Measurements from ENCODE around the gene DNAJC7. TPM values are rescaled to one million over a fixed set of nuclear protein-coding genes. Genes with fewer than 3 reads are reported as not detected.

Gene DNAJC7
- total and polyA plus RNA-seq, 2 donors from 2014 or later = 88.1 to 141 TPM

- Histone ChIP-seq H3K36me3 (ENCODE audit: control insufficient read depth in 2 of 3, insufficient read depth in 3 of 3, low read length in 3 of 3) (no peaks in the 10 kb centered on the region), H3K4me1 (ENCODE audit: control insufficient read depth in 2 of 3, insufficient read depth in 2 of 3, low read depth in 1 of 3, low read length in 3 of 3) (no peaks in the 10 kb centered on the region), H3K9me3 (ENCODE audit: control insufficient read depth in 2 of 3, insufficient read depth in 1 of 3, low read length in 3 of 3) (no peaks in the 10 kb centered on the region), H3K4me3 (ENCODE audit: low read length in 3 of 3) (no peak overlapping the region), H3K27me3 (ENCODE audit: control insufficient read depth, insufficient read depth, low read length) (no peaks in the 10 kb centered on the region), H3K27ac (ENCODE audit: low read depth in 2 of 2, low read length in 2 of 2) (no peak overlapping the region), H3K9ac (ENCODE audit: low read length in 3 of 3) (no peak overlapping the region)
- DNase-seq (no peak), FAIRE-seq (no peak)
- no peak for TF ChIP-seq CTCF (IDR thresholded peaks at IDR 0.05; ENCODE audit: borderline replicate concordance, extremely low read depth, insufficient read depth)
- intact Hi-C loops (cut with DNase I) = no loop called here
Measured at GRCh38 chr17:42031584-42031983, 14.3 kb upstream of the DNAJC7 start.

GRCh38 chr17:42028791-42029127 lies 11.5 kb upstream of the DNAJC7 start:
- H3K4me3 ChIP-seq (ENCODE audit: low read length in 3 of 3) = no peak overlapping the region
- no peak overlapping the region for H3K9ac ChIP-seq (ENCODE audit: low read length in 3 of 3)
- no peak for TF ChIP-seq CTCF (IDR thresholded peaks at IDR 0.05; ENCODE audit: borderline replicate concordance, extremely low read depth, insufficient read depth)
- H3K4me1 ChIP-seq (ENCODE audit: control insufficient read depth in 2 of 3, insufficient read depth in 2 of 3, low read depth in 1 of 3, low read length in 3 of 3) = peaks cover 0 to 6% (median 0%) of the 10 kb centered on the region in 3 donors
- no peak overlapping the region for H3K27ac ChIP-seq (ENCODE audit: low read depth in 2 of 2, low read length in 2 of 2)
- H3K36me3 ChIP-seq (ENCODE audit: control insufficient read depth in 2 of 3, insufficient read depth in 3 of 3, low read length in 3 of 3) = peaks cover 0 to 7% (median 5%) of the 10 kb centered on the region in 3 donors
- no peak for FAIRE-seq
- no peak for DNase-seq
- H3K9me3 ChIP-seq (ENCODE audit: control insufficient read depth in 2 of 3, insufficient read depth in 1 of 3, low read length in 3 of 3) = no peaks in the 10 kb centered on the region
- H3K27me3 ChIP-seq (ENCODE audit: control insufficient read depth, insufficient read depth, low read length) = no peaks in the 10 kb centered on the region
- intact Hi-C loops (cut with DNase I) = no loop called here

- H3K4me1 ChIP-seq (ENCODE audit: control insufficient read depth in 2 of 3, insufficient read depth in 2 of 3, low read depth in 1 of 3, low read length in 3 of 3) = peaks cover 0 to 6% (median 0%) of the 10 kb centered on the region in 3 donors
- no peak overlapping the region for H3K27ac ChIP-seq (ENCODE audit: low read depth in 2 of 2, low read length in 2 of 2)
- intact Hi-C loops (cut with DNase I) = no loop called here
- H3K27me3 ChIP-seq (ENCODE audit: control insufficient read depth, insufficient read depth, low read length) = no peaks in the 10 kb centered on the region
- no peak for FAIRE-seq
- TF ChIP-seq CTCF (IDR thresholded peaks at IDR 0.05; ENCODE audit: borderline replicate concordance, extremely low read depth, insufficient read depth) = no peak
- peak in 3 of 5 donors; percentile 51 to 59 (median 58) for DNase-seq
- H3K9ac ChIP-seq (ENCODE audit: low read length in 3 of 3) = no peak overlapping the region
- H3K36me3 ChIP-seq (ENCODE audit: control insufficient read depth in 2 of 3, insufficient read depth in 3 of 3, low read length in 3 of 3) = peaks cover 0 to 11% (median 8%) of the 10 kb centered on the region in 3 donors
- no peaks in the 10 kb centered on the region for H3K9me3 ChIP-seq (ENCODE audit: control insufficient read depth in 2 of 3, insufficient read depth in 1 of 3, low read length in 3 of 3)
- no peak overlapping the region for H3K4me3 ChIP-seq (ENCODE audit: low read length in 3 of 3)
Measured at GRCh38 chr17:42027961-42028790, 10.9 kb upstream of the DNAJC7 start.
